GM18858 (cell line): Measurements from ENCODE around the gene BAAT.
"Not testable (repeated sequence)": the region's sequence is repeated elsewhere in the genome, so short reads cannot be mapped to it uniquely, and the experiment has no call there.

Experiments used
- ATAC-seq: cut with Tn5 transposase; IDR thresholded peaks from one replicate; pipeline ENCODE4 v1.9.1; 2021; ENCODE audit not compliant: unreplicated experiment

The BAAT gene

GRCh38 chr9:101365181-101365580, 19.6 kb downstream of the BAAT start:
- no peak for ATAC-seq

- ATAC-seq: no peak
These were observed 22.4 kb downstream of the BAAT start for GRCh38 chr9:101362450-101362849.

GRCh38 chr9:101360647-101361046, 24.2 kb downstream of the BAAT start:
- ATAC-seq: no peak

- no peak for ATAC-seq
These were observed 25.1 kb downstream of the BAAT start for GRCh38 chr9:101359679-101360078.

- ATAC-seq: no peak
These were observed 28.2 kb downstream of the BAAT start for GRCh38 chr9:101356619-101357018.

- ATAC-seq: no peak
These were observed 29.8 kb downstream of the BAAT start for GRCh38 chr9:101354765-101355708.

GRCh38 chr9:101354143-101354764, 30.6 kb downstream of the BAAT start:
- no peak for ATAC-seq

GRCh38 chr9:101353683-101354082, 31.1 kb downstream of the BAAT start:
- no peak for ATAC-seq

- no peak for ATAC-seq
These were observed 31.8 kb downstream of the BAAT start for GRCh38 chr9:101352892-101353463.

GRCh38 chr9:101350285-101350684, 34.5 kb downstream of the BAAT start:
- ATAC-seq: no peak

GRCh38 chr9:101342595-101342994, 42.2 kb downstream of the BAAT start:
- ATAC-seq: no peak

GRCh38 chr9:101341958-101342357, 42.8 kb downstream of the BAAT start:
- ATAC-seq: no peak

- no peak for ATAC-seq
These were observed 47.6 kb downstream of the BAAT start for GRCh38 chr9:101337237-101337636.

GRCh38 chr9:101336091-101336490, 48.7 kb downstream of the BAAT start:
- no peak for ATAC-seq

- no peak for ATAC-seq
These were observed 50.7 kb downstream of the BAAT start for GRCh38 chr9:101333926-101334702.

GRCh38 chr9:101333490-101333889, 51.3 kb downstream of the BAAT start:
- ATAC-seq: no peak

- ATAC-seq: no peak
These were observed 52.4 kb downstream of the BAAT start for GRCh38 chr9:101332362-101332761.

GRCh38 chr9:101327422-101327909, 57.3 kb downstream of the BAAT start:
- ATAC-seq: not testable (repeated sequence)

- no peak for ATAC-seq
These were observed 58.3 kb downstream of the BAAT start for GRCh38 chr9:101326501-101326900.

- no peak for ATAC-seq
These were observed 58.8 kb downstream of the BAAT start for GRCh38 chr9:101326035-101326434.

GRCh38 chr9:101325053-101325452, 59.8 kb downstream of the BAAT start:
- no peak for ATAC-seq
